Mammary epithelial cell (primary cell): ENCODE results near the gene KIF7.

Experiments used
- EZH2 ChIP-seq: IDR thresholded peaks from 2 replicates; pipeline ENCODE4 v1.6.1; 2012; ENCODE audit warnings: low read length, inconsistent platforms, borderline replicate concordance
- TF ChIP-seq, protein P1 (sequence below), 2 donors: IDR thresholded peaks in 1 of 2; conservative IDR thresholded peaks in 1 of 2; 2 replicates each; pipeline ENCODE4 v1.5.1; 2011 to 2012; ENCODE audit warnings: inconsistent platforms in 2 of 2, low read length in 2 of 2, mild to moderate bottlenecking in 2 of 2, control low read depth in 1 of 2, low read depth in 1 of 2; ENCODE audit not compliant: insufficient read depth in 1 of 2; ENCODE audit errors: extremely low read depth in 1 of 2

DNA sequence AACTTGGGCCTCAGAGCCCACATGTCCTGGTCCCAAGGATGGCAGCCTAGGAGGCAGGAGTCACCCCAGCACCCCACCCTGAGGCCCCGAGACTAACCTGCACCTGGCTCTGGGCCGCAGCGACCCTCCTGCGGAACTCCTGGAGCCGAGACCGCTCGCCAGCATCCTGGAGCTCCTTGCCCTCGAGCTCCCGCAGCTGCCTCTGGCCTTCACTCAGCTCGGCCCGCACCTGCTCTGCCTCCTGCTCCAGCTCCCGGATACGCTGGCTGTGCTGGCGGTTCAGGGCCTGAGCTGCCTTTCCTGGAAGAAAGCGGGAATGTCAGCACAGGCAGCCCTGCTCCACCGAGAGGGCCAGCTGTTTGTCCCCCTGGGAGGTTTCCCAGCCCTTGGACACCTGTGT, 13.2 kb downstream of the KIF7 start:
- TF ChIP-seq, protein P1, sequence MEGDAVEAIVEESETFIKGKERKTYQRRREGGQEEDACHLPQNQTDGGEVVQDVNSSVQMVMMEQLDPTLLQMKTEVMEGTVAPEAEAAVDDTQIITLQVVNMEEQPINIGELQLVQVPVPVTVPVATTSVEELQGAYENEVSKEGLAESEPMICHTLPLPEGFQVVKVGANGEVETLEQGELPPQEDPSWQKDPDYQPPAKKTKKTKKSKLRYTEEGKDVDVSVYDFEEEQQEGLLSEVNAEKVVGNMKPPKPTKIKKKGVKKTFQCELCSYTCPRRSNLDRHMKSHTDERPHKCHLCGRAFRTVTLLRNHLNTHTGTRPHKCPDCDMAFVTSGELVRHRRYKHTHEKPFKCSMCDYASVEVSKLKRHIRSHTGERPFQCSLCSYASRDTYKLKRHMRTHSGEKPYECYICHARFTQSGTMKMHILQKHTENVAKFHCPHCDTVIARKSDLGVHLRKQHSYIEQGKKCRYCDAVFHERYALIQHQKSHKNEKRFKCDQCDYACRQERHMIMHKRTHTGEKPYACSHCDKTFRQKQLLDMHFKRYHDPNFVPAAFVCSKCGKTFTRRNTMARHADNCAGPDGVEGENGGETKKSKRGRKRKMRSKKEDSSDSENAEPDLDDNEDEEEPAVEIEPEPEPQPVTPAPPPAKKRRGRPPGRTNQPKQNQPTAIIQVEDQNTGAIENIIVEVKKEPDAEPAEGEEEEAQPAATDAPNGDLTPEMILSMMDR (conservative IDR thresholded peaks at IDR 0.05 in 1 of 2, IDR thresholded peaks at IDR 0.05 in 1 of 2; ENCODE audit: extremely low read depth in 1 of 2, insufficient read depth in 1 of 2, low read depth in 1 of 2, low read length in 2 of 2), result no peak
- no peak for TF ChIP-seq EZH2
